Measurements from ENCODE around the gene PRX. TPM values are rescaled to one million over a fixed set of nuclear protein-coding genes. Genes with fewer than 3 reads are reported as not detected.

The PRX gene
- total and polyA plus RNA-seq, 4 donors = 0.03 to 1.0 (median 0.52) TPM

DNA sequence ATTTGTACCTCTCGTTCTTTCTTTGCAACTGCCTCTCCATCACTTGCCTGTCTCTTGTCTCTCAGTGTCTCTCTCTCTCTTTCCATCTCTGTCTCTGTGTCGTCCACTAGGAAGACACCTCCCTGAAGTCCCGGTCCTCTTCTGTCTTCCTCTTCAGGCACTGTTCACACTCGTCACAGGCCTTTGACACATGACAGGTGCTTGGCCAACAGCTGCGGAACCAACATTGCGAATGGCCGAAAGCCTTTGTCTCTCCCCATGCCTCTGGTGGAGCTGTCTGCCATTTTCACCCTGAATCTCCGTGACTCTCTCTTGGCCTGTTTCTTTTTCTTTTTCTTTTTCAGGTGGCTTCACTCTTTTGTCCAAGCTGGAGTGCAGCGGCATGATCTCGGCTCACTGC lies 26.0 kb downstream of the PRX start:
- Histone ChIP-seq H3K4me1 (ENCODE audit: control insufficient read depth in 4 of 4, insufficient read depth in 4 of 4, low read length in 3 of 4) (no peaks in the 10 kb centered on the region), H3K27ac (ENCODE audit: low read depth in 1 of 2, low read length in 2 of 2) (no peak overlapping the region), H3K27me3 (ENCODE audit: control insufficient read depth in 4 of 4, insufficient read depth in 4 of 4, low read length in 3 of 4) (no peaks in the 10 kb centered on the region), H3K36me3 (ENCODE audit: control insufficient read depth in 4 of 4, insufficient read depth in 3 of 4, low read depth in 1 of 4, low read length in 3 of 4) (no peaks in the 10 kb centered on the region), H3K9me3 (ENCODE audit: control insufficient read depth in 4 of 4, low read length in 3 of 4) (no peaks in the 10 kb centered on the region), H3K9ac (ENCODE audit: low read depth in 1 of 2, low read length in 2 of 2) (no peak overlapping the region), H3K4me3 (ENCODE audit: low read depth in 1 of 3, low read length in 3 of 3) (no peak overlapping the region)
- no peak for DNase-seq (ENCODE audit: low spot score)
- TF ChIP-seq TAF1 (conservative IDR thresholded peaks at IDR 0.05) = no peak
- no peak for TF ChIP-seq GABPA (IDR thresholded peaks at IDR 0.05 in 1 of 2, conservative IDR thresholded peaks at IDR 0.05 in 1 of 2)
- TF ChIP-seq FOXA1 (IDR thresholded peaks at IDR 0.05) = no peak
- TF ChIP-seq HNF4A (conservative IDR thresholded peaks at IDR 0.05) = no peak
- TF ChIP-seq, protein P1, sequence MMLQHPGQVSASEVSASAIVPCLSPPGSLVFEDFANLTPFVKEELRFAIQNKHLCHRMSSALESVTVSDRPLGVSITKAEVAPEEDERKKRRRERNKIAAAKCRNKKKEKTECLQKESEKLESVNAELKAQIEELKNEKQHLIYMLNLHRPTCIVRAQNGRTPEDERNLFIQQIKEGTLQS (IDR thresholded peaks at IDR 0.05) = no peak
- TF ChIP-seq FOXA2 (IDR thresholded peaks at IDR 0.05) = no peak
- TF ChIP-seq JUND (IDR thresholded peaks at IDR 0.05) = no peak
- TF ChIP-seq, protein P2, sequence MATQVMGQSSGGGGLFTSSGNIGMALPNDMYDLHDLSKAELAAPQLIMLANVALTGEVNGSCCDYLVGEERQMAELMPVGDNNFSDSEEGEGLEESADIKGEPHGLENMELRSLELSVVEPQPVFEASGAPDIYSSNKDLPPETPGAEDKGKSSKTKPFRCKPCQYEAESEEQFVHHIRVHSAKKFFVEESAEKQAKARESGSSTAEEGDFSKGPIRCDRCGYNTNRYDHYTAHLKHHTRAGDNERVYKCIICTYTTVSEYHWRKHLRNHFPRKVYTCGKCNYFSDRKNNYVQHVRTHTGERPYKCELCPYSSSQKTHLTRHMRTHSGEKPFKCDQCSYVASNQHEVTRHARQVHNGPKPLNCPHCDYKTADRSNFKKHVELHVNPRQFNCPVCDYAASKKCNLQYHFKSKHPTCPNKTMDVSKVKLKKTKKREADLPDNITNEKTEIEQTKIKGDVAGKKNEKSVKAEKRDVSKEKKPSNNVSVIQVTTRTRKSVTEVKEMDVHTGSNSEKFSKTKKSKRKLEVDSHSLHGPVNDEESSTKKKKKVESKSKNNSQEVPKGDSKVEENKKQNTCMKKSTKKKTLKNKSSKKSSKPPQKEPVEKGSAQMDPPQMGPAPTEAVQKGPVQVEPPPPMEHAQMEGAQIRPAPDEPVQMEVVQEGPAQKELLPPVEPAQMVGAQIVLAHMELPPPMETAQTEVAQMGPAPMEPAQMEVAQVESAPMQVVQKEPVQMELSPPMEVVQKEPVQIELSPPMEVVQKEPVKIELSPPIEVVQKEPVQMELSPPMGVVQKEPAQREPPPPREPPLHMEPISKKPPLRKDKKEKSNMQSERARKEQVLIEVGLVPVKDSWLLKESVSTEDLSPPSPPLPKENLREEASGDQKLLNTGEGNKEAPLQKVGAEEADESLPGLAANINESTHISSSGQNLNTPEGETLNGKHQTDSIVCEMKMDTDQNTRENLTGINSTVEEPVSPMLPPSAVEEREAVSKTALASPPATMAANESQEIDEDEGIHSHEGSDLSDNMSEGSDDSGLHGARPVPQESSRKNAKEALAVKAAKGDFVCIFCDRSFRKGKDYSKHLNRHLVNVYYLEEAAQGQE (IDR thresholded peaks at IDR 0.05) = no peak
- TF ChIP-seq, protein P3, sequence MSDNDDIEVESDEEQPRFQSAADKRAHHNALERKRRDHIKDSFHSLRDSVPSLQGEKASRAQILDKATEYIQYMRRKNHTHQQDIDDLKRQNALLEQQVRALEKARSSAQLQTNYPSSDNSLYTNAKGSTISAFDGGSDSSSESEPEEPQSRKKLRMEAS (IDR thresholded peaks at IDR 0.05) = no peak
- no peak for TF ChIP-seq EGR1 (IDR thresholded peaks at IDR 0.05; ENCODE audit: low read depth in 2 of 2)
- TF ChIP-seq, protein P4, sequence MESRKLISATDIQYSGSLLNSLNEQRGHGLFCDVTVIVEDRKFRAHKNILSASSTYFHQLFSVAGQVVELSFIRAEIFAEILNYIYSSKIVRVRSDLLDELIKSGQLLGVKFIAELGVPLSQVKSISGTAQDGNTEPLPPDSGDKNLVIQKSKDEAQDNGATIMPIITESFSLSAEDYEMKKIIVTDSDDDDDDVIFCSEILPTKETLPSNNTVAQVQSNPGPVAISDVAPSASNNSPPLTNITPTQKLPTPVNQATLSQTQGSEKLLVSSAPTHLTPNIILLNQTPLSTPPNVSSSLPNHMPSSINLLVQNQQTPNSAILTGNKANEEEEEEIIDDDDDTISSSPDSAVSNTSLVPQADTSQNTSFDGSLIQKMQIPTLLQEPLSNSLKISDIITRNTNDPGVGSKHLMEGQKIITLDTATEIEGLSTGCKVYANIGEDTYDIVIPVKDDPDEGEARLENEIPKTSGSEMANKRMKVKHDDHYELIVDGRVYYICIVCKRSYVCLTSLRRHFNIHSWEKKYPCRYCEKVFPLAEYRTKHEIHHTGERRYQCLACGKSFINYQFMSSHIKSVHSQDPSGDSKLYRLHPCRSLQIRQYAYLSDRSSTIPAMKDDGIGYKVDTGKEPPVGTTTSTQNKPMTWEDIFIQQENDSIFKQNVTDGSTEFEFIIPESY (IDR thresholded peaks at IDR 0.05) = no peak
- TF ChIP-seq YY1 (IDR thresholded peaks at IDR 0.05) = no peak
- WGBS = 95% methylated on average over 10 of the region's 10 CpGs

DNA sequence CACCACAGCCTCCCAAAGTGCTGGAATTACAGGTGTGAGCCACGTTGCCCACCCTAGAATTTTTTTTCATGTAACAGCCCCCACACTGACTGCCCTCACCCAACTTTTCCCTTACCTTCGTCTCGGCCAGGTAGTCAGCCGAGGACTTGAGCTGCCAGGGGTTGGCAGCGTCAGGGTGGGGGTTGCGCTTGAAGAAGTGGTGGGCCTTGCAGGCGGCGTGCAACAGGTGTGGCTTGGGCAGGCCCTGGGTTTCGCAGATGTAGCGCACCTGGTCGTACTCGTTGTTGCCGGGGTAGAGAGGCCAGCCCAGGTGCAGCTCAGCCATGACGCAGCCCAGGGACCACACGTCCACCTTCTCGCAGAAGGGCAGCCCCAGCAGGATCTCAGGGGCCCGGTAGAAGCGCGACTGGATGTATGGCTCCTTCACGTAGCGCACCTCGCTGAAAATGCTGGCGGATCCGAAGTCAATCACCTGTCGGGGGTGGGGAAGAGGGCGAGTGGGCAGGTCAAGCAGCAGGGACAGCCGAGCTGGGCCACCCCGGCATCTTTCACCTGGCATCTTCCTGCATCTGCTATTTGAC lies 29.4 kb downstream of the PRX start:
- no peak overlapping the region for H3K9ac ChIP-seq (ENCODE audit: low read depth in 1 of 2, low read length in 2 of 2)
- no peak overlapping the region for H3K4me3 ChIP-seq (ENCODE audit: low read depth in 1 of 3, low read length in 3 of 3)
- H3K36me3 ChIP-seq (ENCODE audit: control insufficient read depth in 4 of 4, insufficient read depth in 3 of 4, low read depth in 1 of 4, low read length in 3 of 4) = peaks cover 0 to 5% (median 1%) of the 10 kb centered on the region in 4 donors
- no peaks in the 10 kb centered on the region for H3K9me3 ChIP-seq (ENCODE audit: control insufficient read depth in 4 of 4, low read length in 3 of 4)
- WGBS = 83% methylated on average over 28 of the region's 28 CpGs
- no peak for DNase-seq (ENCODE audit: low spot score)
- no peaks in the 10 kb centered on the region for H3K27me3 ChIP-seq (ENCODE audit: control insufficient read depth in 4 of 4, insufficient read depth in 4 of 4, low read length in 3 of 4)
- no peak overlapping the region for H3K27ac ChIP-seq (ENCODE audit: low read depth in 1 of 2, low read length in 2 of 2)
- no peaks in the 10 kb centered on the region for H3K4me1 ChIP-seq (ENCODE audit: control insufficient read depth in 4 of 4, insufficient read depth in 4 of 4, low read length in 3 of 4)
- no peak for TF ChIP-seq JUND (IDR thresholded peaks at IDR 0.05)
- TF ChIP-seq, protein P5, sequence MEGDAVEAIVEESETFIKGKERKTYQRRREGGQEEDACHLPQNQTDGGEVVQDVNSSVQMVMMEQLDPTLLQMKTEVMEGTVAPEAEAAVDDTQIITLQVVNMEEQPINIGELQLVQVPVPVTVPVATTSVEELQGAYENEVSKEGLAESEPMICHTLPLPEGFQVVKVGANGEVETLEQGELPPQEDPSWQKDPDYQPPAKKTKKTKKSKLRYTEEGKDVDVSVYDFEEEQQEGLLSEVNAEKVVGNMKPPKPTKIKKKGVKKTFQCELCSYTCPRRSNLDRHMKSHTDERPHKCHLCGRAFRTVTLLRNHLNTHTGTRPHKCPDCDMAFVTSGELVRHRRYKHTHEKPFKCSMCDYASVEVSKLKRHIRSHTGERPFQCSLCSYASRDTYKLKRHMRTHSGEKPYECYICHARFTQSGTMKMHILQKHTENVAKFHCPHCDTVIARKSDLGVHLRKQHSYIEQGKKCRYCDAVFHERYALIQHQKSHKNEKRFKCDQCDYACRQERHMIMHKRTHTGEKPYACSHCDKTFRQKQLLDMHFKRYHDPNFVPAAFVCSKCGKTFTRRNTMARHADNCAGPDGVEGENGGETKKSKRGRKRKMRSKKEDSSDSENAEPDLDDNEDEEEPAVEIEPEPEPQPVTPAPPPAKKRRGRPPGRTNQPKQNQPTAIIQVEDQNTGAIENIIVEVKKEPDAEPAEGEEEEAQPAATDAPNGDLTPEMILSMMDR (IDR thresholded peaks at IDR 0.05; ENCODE audit: low read depth, low read length, missing input control) = no peak
- no peak for TF ChIP-seq RXRA (IDR thresholded peaks at IDR 0.05)
- no peak for TF ChIP-seq EGR1 (IDR thresholded peaks at IDR 0.05; ENCODE audit: low read depth in 2 of 2)
- TF ChIP-seq FOXA1 (IDR thresholded peaks at IDR 0.05) = no peak
- TF ChIP-seq GABPA (IDR thresholded peaks at IDR 0.05 in 1 of 2, conservative IDR thresholded peaks at IDR 0.05 in 1 of 2) = no peak
- TF ChIP-seq, protein P4 (IDR thresholded peaks at IDR 0.05) = no peak
- TF ChIP-seq, protein P1 (IDR thresholded peaks at IDR 0.05) = no peak
- TF ChIP-seq HNF4G (IDR thresholded peaks at IDR 0.05) = no peak
- no peak for TF ChIP-seq FOXA2 (IDR thresholded peaks at IDR 0.05)
- no peak for TF ChIP-seq HNF4A (conservative IDR thresholded peaks at IDR 0.05)
- TF ChIP-seq, protein P2 (IDR thresholded peaks at IDR 0.05) = no peak
- no peak for TF ChIP-seq TAF1 (conservative IDR thresholded peaks at IDR 0.05)
- no peak for TF ChIP-seq SP1 (IDR thresholded peaks at IDR 0.05)
